OCI-LY7 (cell line): Measurements from ENCODE around the gene MESD. TPM values are rescaled to one million over a fixed set of nuclear protein-coding genes. Genes with fewer than 3 reads are reported as not detected.

Experiments
- BruUV-seq: library from RNA; stranded (reverse); fragments of 400-500 nt; replicated peaks from 2 replicates; lab custom pipeline; 2021; lab: Mats Ljungman, UMichigan
- CTCF ChIA-PET: fragments of 300-600 bp; sonication (Branson Sonifier 250); formaldehyde crosslinking; loops from one replicate; lab custom pipeline; 2022; ENCODE audit warnings: antibody characterized with exemption; ENCODE audit not compliant: unreplicated experiment; lab: Charles Lee
- POLR2A ChIA-PET: fragments of 300-600 bp; sonication (Branson Sonifier 250); formaldehyde crosslinking; loops from one replicate; lab custom pipeline; 2022; ENCODE audit warnings: antibody characterized with exemption; lab: Charles Lee
- DNase-seq: peaks from one replicate; pipeline ENCODE4 v3.0.0-alpha.2; 2015; ENCODE audit warnings: low spot score
- H2AFZ ChIP-seq: fragments of 200-600 bp; sonication (generic), shearing (Covaris generic); 2 replicates; pipeline ENCODE4 v1.6.1; 2014; ENCODE audit warnings: mild to moderate bottlenecking, antibody characterized with exemption, low read length, moderate library complexity
- H3K27ac ChIP-seq: fragments of 200-600 bp; sonication (generic); 2 replicates; pipeline ENCODE4 v1.5.1; 2014; ENCODE audit warnings: mixed run types, low read depth, mild to moderate bottlenecking, moderate library complexity, low read length, inconsistent platforms; ENCODE audit not compliant: poor library complexity, severe bottlenecking
- H3K36me3 ChIP-seq: fragments of 200-600 bp; sonication (generic); 2 replicates; pipeline ENCODE4 v1.6.1; 2014; ENCODE audit warnings: mild to moderate bottlenecking, antibody characterized with exemption, low read length, moderate library complexity, mixed read lengths; ENCODE audit not compliant: insufficient read depth
- H3K4me1 ChIP-seq: fragments of 200-600 bp; sonication (generic); 2 replicates; pipeline ENCODE4 v1.5.1; 2014; ENCODE audit warnings: mild to moderate bottlenecking, low read length; ENCODE audit not compliant: insufficient read depth, poor library complexity, severe bottlenecking
- H3K4me2 ChIP-seq: fragments of 200-600 bp; sonication (generic); 2 replicates; pipeline ENCODE4 v1.6.1; 2014; ENCODE audit warnings: mild to moderate bottlenecking, low read length
- H3K4me3 ChIP-seq: fragments of 200-600 bp; sonication (generic); 2 replicates; pipeline ENCODE4 v1.5.1; 2014; ENCODE audit warnings: mild to moderate bottlenecking, low read depth, low read length; ENCODE audit not compliant: poor library complexity, severe bottlenecking
- H3K79me2 ChIP-seq: fragments of 200-600 bp; sonication (generic); 2 replicates; pipeline ENCODE4 v1.6.1; 2016; ENCODE audit warnings: low read depth, mild to moderate bottlenecking, low read length, moderate library complexity, mixed read lengths; ENCODE audit not compliant: insufficient read depth
- H3K9me2 ChIP-seq: fragments of 200-600 bp; sonication (generic); 2 replicates; pipeline ENCODE4 v1.6.1; 2016; ENCODE audit warnings: mild to moderate bottlenecking, low read length, mixed read lengths; ENCODE audit not compliant: insufficient read depth
- H3K9me3 ChIP-seq: fragments of 200-600 bp; sonication (generic); 2 replicates; pipeline ENCODE4 v1.6.1; 2014; ENCODE audit warnings: mild to moderate bottlenecking, mixed run types, low read length, mixed read lengths
- H4K20me1 ChIP-seq: fragments of 200-600 bp; sonication (generic); 2 replicates; pipeline ENCODE4 v1.6.1; 2014; ENCODE audit warnings: mild to moderate bottlenecking, antibody characterized with exemption, low read length, moderate library complexity, mixed read lengths; ENCODE audit not compliant: insufficient read depth
- CTCF ChIP-seq: fragments of 200-600 bp; sonication (generic); conservative IDR thresholded peaks from 2 replicates; pipeline ENCODE4 v1.5.1; 2014; ENCODE audit warnings: mild to moderate bottlenecking, antibody characterized with exemption, low read length, moderate library complexity, mixed read lengths
- EZH2phosphoT487 ChIP-seq: fragments of 200-600 bp; sonication (generic); IDR thresholded peaks from 2 replicates; pipeline ENCODE4 v1.6.1; 2018; ENCODE audit warnings: low read depth, borderline replicate concordance, mild to moderate bottlenecking, mixed run types, antibody characterized with exemption, low read length, moderate library complexity, mixed read lengths
- intact Hi-C: fragments of 100-400 bp; cut with micrococcal nuclease; formaldehyde crosslinking; loops from one replicate; pipeline ENCODE4 v1.10.0; 2022; ENCODE audit not compliant: unreplicated experiment
- total RNA-seq, 2 experiments: library from RNA; depleted of rRNA in 1 of 2; stranded (reverse); fragments of >200 nt in 1 of 2; shearing (Covaris generic) in 1 of 2; gene quantifications; 2 replicates each; pipeline ENCODE4 v1.2.3, GENCODE V29; 2014 to 2022

The MESD gene
- total RNA-seq, 2 experiments from 2014 or later, result 17.3 to 27.7 TPM

GRCh38 chr15:81002331-81003096, 12.9 kb upstream of the MESD start:
- Histone ChIP-seq H3K36me3 (peaks cover 19% of the 10 kb centered on the region), H3K4me3 (peak overlapping the region; percentile 77), H3K27ac (no peak overlapping the region), H2AFZ (no peak overlapping the region), H3K4me1 (peaks cover 31% of the 10 kb centered on the region), H3K9me2 (no peaks in the 10 kb centered on the region), H3K9me3 (no peaks in the 10 kb centered on the region), H3K79me2 (peaks cover 15% of the 10 kb centered on the region; the same call in 1 of the 2 replicates), H4K20me1 (peaks cover 28% of the 10 kb centered on the region), H3K4me2 (peak overlapping the region; percentile 91)
- TF ChIP-seq CTCF (no peak), EZH2phosphoT487 (no peak)
- no peak for DNase-seq
- intact Hi-C loops, result loop anchor here (10.0 kb wide), 1 partner anchor 1042 kb away; the partner anchor contains the start of gene MEX3B
- BruUV-seq, result no TSS peak
- CTCF ChIA-PET, result no interaction called here
- POLR2A ChIA-PET, result interaction anchor here (1.9 to 4.1 kb wide), 2 partner anchors 11 to 17 kb away, joined by 5 to 24 read pairs; no protein-coding TSS in a partner anchor

- Histone ChIP-seq H3K79me2 (peaks cover 15% of the 10 kb centered on the region; the same call in 1 of the 2 replicates), H3K9me2 (no peaks in the 10 kb centered on the region), H3K9me3 (no peaks in the 10 kb centered on the region), H4K20me1 (peaks cover 25% of the 10 kb centered on the region), H3K4me2 (peak overlapping the region; percentile 91), H3K36me3 (peaks cover 19% of the 10 kb centered on the region), H2AFZ (no peak overlapping the region), H3K4me1 (peaks cover 31% of the 10 kb centered on the region), H3K4me3 (peak overlapping the region; percentile 77), H3K27ac (no peak overlapping the region)
- no TSS peak for BruUV-seq
- intact Hi-C loops, result loop anchor here (10.0 kb wide), 1 partner anchor 1043 kb away; the partner anchor contains the start of gene MEX3B
- POLR2A ChIA-PET, result interaction anchor here (0.6 to 4.1 kb wide), 4 partner anchors 8 to 19 kb away, joined by 3 to 24 read pairs (median 6); no protein-coding TSS in a partner anchor
- CTCF ChIA-PET, result interaction anchor here (0.7 kb wide), 1 partner anchor 23 kb away, joined by 4 read pairs; no protein-coding TSS in a partner anchor
- TF ChIP-seq EZH2phosphoT487 (no peak), CTCF (no peak)
- no peak for DNase-seq
These were observed 12.4 kb upstream of the MESD start for GRCh38 chr15:81002009-81002330.
